Ishikawa (cell line): ENCODE data around the gene TTC27.

Experiments used
- CEBPB ChIP-seq: IDR thresholded peaks from 2 replicates; pipeline ENCODE4 v1.6.1; 2012
- CREB1 ChIP-seq: IDR thresholded peaks from 2 replicates; pipeline ENCODE4 v1.6.1; 2012; ENCODE audit warnings: low read depth
- EGR1 ChIP-seq: IDR thresholded peaks from 2 replicates; pipeline ENCODE4 v1.6.1; 2012
- EP300 ChIP-seq: IDR thresholded peaks from 2 replicates; pipeline ENCODE4 v1.6.1; 2012; ENCODE audit warnings: borderline replicate concordance
- FOXM1 ChIP-seq: IDR thresholded peaks from 2 replicates; pipeline ENCODE4 v1.6.1; 2012; ENCODE audit warnings: low read depth, borderline replicate concordance
- MAX ChIP-seq: IDR thresholded peaks from 2 replicates; pipeline ENCODE4 v1.6.1; 2012
- NFIC ChIP-seq: IDR thresholded peaks from 2 replicates; pipeline ENCODE4 v1.6.1; 2012
- RAD21 ChIP-seq: IDR thresholded peaks from 2 replicates; pipeline ENCODE4 v1.6.1; 2012; ENCODE audit warnings: low read depth
- REST ChIP-seq: IDR thresholded peaks from 2 replicates; pipeline ENCODE4 v1.6.1; 2012; ENCODE audit warnings: low read depth, mild to moderate bottlenecking
- TAF1 ChIP-seq: IDR thresholded peaks from 2 replicates; pipeline ENCODE4 v1.6.1; 2012; ENCODE audit warnings: low read depth, mild to moderate bottlenecking
- TCF12 ChIP-seq: IDR thresholded peaks from 2 replicates; pipeline ENCODE4 v1.6.1; 2012; ENCODE audit warnings: low read depth
- TEAD4 ChIP-seq: IDR thresholded peaks from 2 replicates; pipeline ENCODE4 v1.6.1; 2012
- USF1 ChIP-seq: IDR thresholded peaks from 2 replicates; pipeline ENCODE4 v1.6.1; 2012
- YY1 ChIP-seq: IDR thresholded peaks from 2 replicates; pipeline ENCODE4 v1.6.1; 2012; ENCODE audit warnings: low read depth
- ZBTB7A ChIP-seq: IDR thresholded peaks from 2 replicates; pipeline ENCODE4 v1.6.1; 2012; ENCODE audit warnings: low read depth

Gene TTC27

DNA sequence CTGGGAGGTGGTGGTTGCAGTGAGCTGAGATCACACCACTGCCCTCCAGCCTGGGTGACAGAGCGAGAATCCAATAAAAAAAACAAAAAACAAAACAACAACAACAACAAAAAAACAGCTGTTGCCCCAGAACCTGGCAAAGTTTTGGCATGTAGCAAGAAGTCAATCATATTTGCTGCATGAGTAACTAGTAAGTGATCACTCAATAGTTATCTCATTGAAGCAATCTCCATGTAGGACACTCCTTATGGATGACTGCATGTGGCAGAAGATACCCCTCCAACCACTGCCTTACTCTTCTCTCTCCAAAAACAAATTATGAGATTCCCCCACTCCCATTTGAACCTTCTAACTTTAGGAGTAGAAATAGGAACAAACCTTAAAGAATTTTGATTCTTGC is 113.7 kb downstream of the TTC27 start:
- TF ChIP-seq MAX (no peak), RAD21 (no peak), CEBPB (no peak), TEAD4 (no peak), NFIC (no peak), USF1 (no peak), ZBTB7A (no peak), YY1 (no peak), REST (no peak), TCF12 (no peak), TAF1 (no peak), EGR1 (no peak), EP300 (no peak), FOXM1 (no peak), CREB1 (no peak)

GRCh38 chr2:32742376-32742775 is 114.5 kb downstream of the TTC27 start:
- no peak for TF ChIP-seq REST
- no peak for TF ChIP-seq TAF1
- TF ChIP-seq CREB1, result no peak
- no peak for TF ChIP-seq USF1
- TF ChIP-seq MAX, result no peak
- TF ChIP-seq ZBTB7A, result no peak
- no peak for TF ChIP-seq EP300
- no peak for TF ChIP-seq RAD21
- TF ChIP-seq TEAD4, result no peak

- no peak for TF ChIP-seq REST
- TF ChIP-seq USF1, result no peak
- no peak for TF ChIP-seq CEBPB
- TF ChIP-seq CREB1, result no peak
- TF ChIP-seq RAD21, result no peak
- TF ChIP-seq TCF12, result no peak
- TF ChIP-seq FOXM1, result no peak
- TF ChIP-seq TAF1, result no peak
- TF ChIP-seq EP300, result no peak
These were observed 115.8 kb downstream of the TTC27 start for GRCh38 chr2:32743480-32744236.

DNA sequence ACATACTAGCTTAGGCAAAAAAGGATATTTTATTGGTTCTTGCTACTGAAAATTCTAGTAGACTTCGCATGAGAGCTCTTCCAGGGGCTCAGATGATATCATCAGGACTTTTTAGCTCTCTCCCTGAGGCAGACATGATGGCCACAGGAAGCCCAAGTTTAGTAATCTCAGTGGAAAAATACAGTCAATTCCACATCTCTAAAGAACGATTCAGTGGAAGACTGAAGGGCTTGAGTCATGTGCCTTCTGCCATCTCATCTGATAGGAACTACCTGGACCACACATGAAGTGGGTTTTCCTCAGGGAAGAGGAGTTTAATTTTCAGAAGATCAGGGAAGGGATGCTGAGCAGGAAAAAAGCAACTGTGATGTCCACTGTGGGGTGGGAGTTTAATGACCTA is 117.3 kb downstream of the TTC27 start:
- no peak for TF ChIP-seq TEAD4
- no peak for TF ChIP-seq EP300
- TF ChIP-seq RAD21, result no peak
- no peak for TF ChIP-seq ZBTB7A
- TF ChIP-seq CEBPB, result no peak
- TF ChIP-seq YY1, result no peak
- no peak for TF ChIP-seq FOXM1
- no peak for TF ChIP-seq NFIC
